HL-60 (cell line): ENCODE results near the gene PHKA2.

Source experiments
- DNase-seq, 2 experiments: peaks; one replicate each; pipeline ENCODE4 v3.0.0-alpha.2; 2010 to 2020; ENCODE audit warnings: low read depth in 1 of 2, low spot score in 1 of 2
- H3K27ac ChIP-seq: fragments of 250-450 bp; sonication (Bioruptor Pico); replicated peaks from 2 replicates; pipeline ENCODE4 v1.5.1; 2020; ENCODE audit warnings: mild to moderate bottlenecking, moderate library complexity
- H3K27me3 ChIP-seq: fragments of 250-450 bp; sonication (Bioruptor Pico); 2 replicates; pipeline ENCODE4 v1.5.1; 2021; ENCODE audit warnings: mild to moderate bottlenecking, moderate library complexity; ENCODE audit not compliant: insufficient read depth, poor library complexity, severe bottlenecking
- H3K4me3 ChIP-seq: replicated peaks from 2 replicates; pipeline ENCODE4 v1.5.1; 2011; ENCODE audit warnings: mild to moderate bottlenecking, control low read depth, low read length; ENCODE audit not compliant: insufficient read depth
- CTCF ChIP-seq: IDR thresholded peaks from one replicate; pipeline ENCODE4 v1.5.1; 2011; ENCODE audit warnings: low read length, control low read depth, inconsistent platforms; ENCODE audit not compliant: insufficient read depth
- GABPA ChIP-seq: IDR thresholded peaks from 2 replicates; pipeline ENCODE4 v1.6.1; 2012; ENCODE audit warnings: low read depth
- POLR2AphosphoS5 ChIP-seq: IDR thresholded peaks from 2 replicates; pipeline ENCODE4 v1.6.1; 2012; ENCODE audit warnings: low read depth
- SPI1 ChIP-seq: IDR thresholded peaks from 2 replicates; pipeline ENCODE4 v1.6.1; 2012; ENCODE audit warnings: low read depth, mild to moderate bottlenecking, borderline replicate concordance
- TF ChIP-seq, protein P1 (sequence below): IDR thresholded peaks from 2 replicates; pipeline ENCODE4 v1.6.1; 2012; ENCODE audit warnings: low read depth; ENCODE audit not compliant: insufficient replicate concordance

The PHKA2 gene

GRCh38 chrX:18873189-18873791, 110.6 kb downstream of the PHKA2 start:
- no peak for DNase-seq
- TF ChIP-seq POLR2AphosphoS5 (no peak), GABPA (no peak), CTCF (no peak), SPI1 (no peak)
- TF ChIP-seq, protein P1, sequence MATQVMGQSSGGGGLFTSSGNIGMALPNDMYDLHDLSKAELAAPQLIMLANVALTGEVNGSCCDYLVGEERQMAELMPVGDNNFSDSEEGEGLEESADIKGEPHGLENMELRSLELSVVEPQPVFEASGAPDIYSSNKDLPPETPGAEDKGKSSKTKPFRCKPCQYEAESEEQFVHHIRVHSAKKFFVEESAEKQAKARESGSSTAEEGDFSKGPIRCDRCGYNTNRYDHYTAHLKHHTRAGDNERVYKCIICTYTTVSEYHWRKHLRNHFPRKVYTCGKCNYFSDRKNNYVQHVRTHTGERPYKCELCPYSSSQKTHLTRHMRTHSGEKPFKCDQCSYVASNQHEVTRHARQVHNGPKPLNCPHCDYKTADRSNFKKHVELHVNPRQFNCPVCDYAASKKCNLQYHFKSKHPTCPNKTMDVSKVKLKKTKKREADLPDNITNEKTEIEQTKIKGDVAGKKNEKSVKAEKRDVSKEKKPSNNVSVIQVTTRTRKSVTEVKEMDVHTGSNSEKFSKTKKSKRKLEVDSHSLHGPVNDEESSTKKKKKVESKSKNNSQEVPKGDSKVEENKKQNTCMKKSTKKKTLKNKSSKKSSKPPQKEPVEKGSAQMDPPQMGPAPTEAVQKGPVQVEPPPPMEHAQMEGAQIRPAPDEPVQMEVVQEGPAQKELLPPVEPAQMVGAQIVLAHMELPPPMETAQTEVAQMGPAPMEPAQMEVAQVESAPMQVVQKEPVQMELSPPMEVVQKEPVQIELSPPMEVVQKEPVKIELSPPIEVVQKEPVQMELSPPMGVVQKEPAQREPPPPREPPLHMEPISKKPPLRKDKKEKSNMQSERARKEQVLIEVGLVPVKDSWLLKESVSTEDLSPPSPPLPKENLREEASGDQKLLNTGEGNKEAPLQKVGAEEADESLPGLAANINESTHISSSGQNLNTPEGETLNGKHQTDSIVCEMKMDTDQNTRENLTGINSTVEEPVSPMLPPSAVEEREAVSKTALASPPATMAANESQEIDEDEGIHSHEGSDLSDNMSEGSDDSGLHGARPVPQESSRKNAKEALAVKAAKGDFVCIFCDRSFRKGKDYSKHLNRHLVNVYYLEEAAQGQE: no peak
- Histone ChIP-seq H3K27ac (no peak overlapping the region), H3K4me3 (no peak overlapping the region), H3K27me3 (no peaks in the 10 kb centered on the region)

GRCh38 chrX:18872621-18873020, 111.3 kb downstream of the PHKA2 start:
- DNase-seq: no peak
- H3K27ac ChIP-seq: no peak overlapping the region
- no peak overlapping the region for H3K4me3 ChIP-seq
- TF ChIP-seq, protein P1: no peak
- TF ChIP-seq SPI1 (no peak), GABPA (no peak), CTCF (no peak), POLR2AphosphoS5 (no peak)
- H3K27me3 ChIP-seq: no peaks in the 10 kb centered on the region

- no peak overlapping the region for H3K4me3 ChIP-seq
- no peak for DNase-seq
- TF ChIP-seq GABPA: no peak
- TF ChIP-seq, protein P1: no peak
- TF ChIP-seq SPI1: no peak
- TF ChIP-seq CTCF: no peak
- no peak for TF ChIP-seq POLR2AphosphoS5
- H3K27ac ChIP-seq: no peak overlapping the region
- no peaks in the 10 kb centered on the region for H3K27me3 ChIP-seq
Observed at GRCh38 chrX:18871970-18872369, 111.9 kb downstream of the PHKA2 start.
